Stimulated activated CD4-positive, alpha-beta T cell treated with anti-CD3 and anti-CD28 coated beads, Interleukin-15, amount 100 ng/mL, for 24 hours (primary cell): ENCODE results near the gene JAM3.
"Not testable (repeated sequence)": the region's sequence is repeated elsewhere in the genome, so short reads cannot be mapped to it uniquely, and the experiment has no call there.

Experiments used
- DNase-seq: peaks from one replicate; pipeline ENCODE4 v3.0.0-alpha.2; 2020

JAM3 gene

GRCh38 chr11:134150195-134150903 is 81.5 kb downstream of the JAM3 start:
- no peak for DNase-seq

- DNase-seq, result no peak
These were observed 82.3 kb downstream of the JAM3 start for GRCh38 chr11:134151083-134151747.

- DNase-seq, result no peak
These were observed 83.8 kb downstream of the JAM3 start for GRCh38 chr11:134152696-134153095.

GRCh38 chr11:134153147-134153905 is 84.5 kb downstream of the JAM3 start:
- no peak for DNase-seq

GRCh38 chr11:134154441-134154840 is 85.6 kb downstream of the JAM3 start:
- DNase-seq, result no peak

GRCh38 chr11:134155456-134155855 is 86.6 kb downstream of the JAM3 start:
- DNase-seq, result no peak

- no peak for DNase-seq
These were observed 87.3 kb downstream of the JAM3 start for GRCh38 chr11:134155946-134156865.

GRCh38 chr11:134157451-134157850 is 88.6 kb downstream of the JAM3 start:
- DNase-seq, result no peak

- no peak for DNase-seq
These were observed 89.2 kb downstream of the JAM3 start for GRCh38 chr11:134158023-134158422.

GRCh38 chr11:134159652-134160051 is 90.8 kb downstream of the JAM3 start:
- no peak for DNase-seq

- DNase-seq, result no peak
These were observed 95.9 kb downstream of the JAM3 start for GRCh38 chr11:134164490-134165370.

- DNase-seq, result no peak
These were observed 101.5 kb downstream of the JAM3 start for GRCh38 chr11:134170177-134170918.

GRCh38 chr11:134170919-134171281 is 102.0 kb downstream of the JAM3 start:
- DNase-seq, result no peak

- no peak for DNase-seq
These were observed 103.1 kb downstream of the JAM3 start for GRCh38 chr11:134171951-134172350.

GRCh38 chr11:134173296-134173695 is 104.4 kb downstream of the JAM3 start:
- DNase-seq, result no peak

GRCh38 chr11:134176284-134176683 is 107.4 kb downstream of the JAM3 start:
- no peak for DNase-seq

GRCh38 chr11:134178032-134178674 is 109.3 kb downstream of the JAM3 start:
- DNase-seq, result no peak

- DNase-seq, result no peak
These were observed 112.8 kb downstream of the JAM3 start for GRCh38 chr11:134181707-134182106.

- not testable (repeated sequence) for DNase-seq
These were observed 119.2 kb downstream of the JAM3 start for GRCh38 chr11:134188092-134188491.

- DNase-seq, result no peak
These were observed 127.9 kb downstream of the JAM3 start for GRCh38 chr11:134196756-134197155.

- no peak for DNase-seq
These were observed 130.7 kb downstream of the JAM3 start for GRCh38 chr11:134199531-134199930.
